HG03342 (cell line): ENCODE data around the gene ZNF275.
"Not testable (repeated sequence)": the region's sequence is repeated elsewhere in the genome, so short reads cannot be mapped to it uniquely, and the experiment has no call there.

Experiments
- ATAC-seq: cut with Tn5 transposase; IDR thresholded peaks from one replicate; pipeline ENCODE4 v1.9.1; 2021; ENCODE audit warnings: mild to moderate bottlenecking, moderate library complexity; ENCODE audit not compliant: unreplicated experiment

The ZNF275 gene, protein sequence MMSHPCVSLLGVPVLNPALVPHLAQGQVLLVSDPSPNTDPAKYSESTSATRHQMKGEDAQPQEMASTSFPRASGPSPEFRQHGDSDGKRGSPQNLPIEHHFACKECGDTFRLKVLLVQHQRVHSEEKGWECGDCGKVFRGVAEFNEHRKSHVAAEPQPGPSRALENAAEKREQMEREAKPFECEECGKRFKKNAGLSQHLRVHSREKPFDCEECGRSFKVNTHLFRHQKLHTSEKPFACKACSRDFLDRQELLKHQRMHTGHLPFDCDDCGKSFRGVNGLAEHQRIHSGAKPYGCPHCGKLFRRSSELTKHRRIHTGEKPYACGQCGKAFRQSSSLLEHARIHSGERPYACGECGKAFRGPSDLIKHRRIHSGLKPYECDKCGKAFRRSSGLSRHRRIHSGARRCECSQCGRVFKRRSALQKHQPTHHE

DNA sequence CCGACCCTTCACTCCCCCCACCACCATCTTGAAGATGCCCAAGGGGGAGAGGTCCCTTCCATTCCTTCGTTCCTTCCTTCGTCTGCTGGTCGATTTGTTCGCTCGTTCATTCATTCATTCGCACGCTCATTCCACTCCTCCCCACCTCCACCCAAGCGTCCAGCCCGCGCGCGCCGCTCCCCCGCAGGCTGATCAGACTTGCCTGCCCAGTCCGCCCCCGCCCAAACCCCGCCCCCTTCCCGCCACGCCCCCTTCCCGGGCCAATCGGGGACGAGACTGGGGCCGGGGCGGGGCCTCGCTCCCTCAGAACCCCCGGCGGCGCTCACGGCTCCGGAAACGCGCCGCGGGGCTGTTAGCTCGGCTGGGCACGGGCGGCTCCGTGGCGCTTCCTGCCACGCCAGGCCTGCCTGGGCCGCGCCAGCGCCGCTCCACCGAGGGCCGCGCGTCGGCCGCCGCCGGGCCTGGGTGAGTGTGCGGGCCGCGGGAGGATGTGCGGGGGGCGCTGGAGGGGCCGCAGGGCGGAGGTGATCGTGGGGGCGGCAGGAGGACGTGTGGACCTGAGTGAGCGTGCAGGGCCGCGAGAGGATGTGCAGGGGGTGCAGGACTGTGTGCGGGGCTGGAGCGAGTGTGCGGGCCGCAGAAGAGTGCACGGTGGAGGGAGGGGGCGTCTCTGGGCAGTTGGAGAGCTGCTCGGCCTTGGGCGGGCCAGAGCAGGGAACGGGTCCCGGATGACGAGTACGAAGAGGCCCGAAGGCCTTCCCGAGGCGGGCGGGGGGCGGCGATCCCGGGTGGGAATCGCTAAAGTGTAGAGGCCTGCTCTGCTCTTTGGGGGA lies at the start of gene ZNF275:
TSS of gene ZNF275 (plus strand) at position 333 of the 833 bp plus-strand sequence. CDS start 2,527 bp downstream, outside the sequence.
- peak; percentile 78 for ATAC-seq

DNA sequence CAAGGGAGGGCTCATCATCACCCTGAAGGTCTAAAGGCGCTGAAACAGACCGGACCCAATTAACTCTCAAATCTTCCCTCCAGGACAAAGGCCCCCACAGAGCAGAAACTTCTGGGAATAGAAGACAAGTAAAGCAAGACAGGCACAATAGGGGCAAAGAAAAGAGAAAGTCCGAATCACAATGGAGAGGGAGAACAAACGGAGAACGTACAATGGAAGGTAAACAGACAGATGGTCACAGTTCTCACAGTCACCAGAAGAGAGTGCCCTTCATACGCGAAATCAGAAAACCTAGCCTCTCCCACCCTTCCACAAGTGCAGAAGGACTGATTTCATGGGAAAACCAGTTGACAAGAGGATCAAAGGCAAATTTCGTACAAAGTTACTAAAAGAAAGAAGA lies 48.3 kb upstream of the ZNF275 start:
- not testable (repeated sequence) for ATAC-seq

DNA sequence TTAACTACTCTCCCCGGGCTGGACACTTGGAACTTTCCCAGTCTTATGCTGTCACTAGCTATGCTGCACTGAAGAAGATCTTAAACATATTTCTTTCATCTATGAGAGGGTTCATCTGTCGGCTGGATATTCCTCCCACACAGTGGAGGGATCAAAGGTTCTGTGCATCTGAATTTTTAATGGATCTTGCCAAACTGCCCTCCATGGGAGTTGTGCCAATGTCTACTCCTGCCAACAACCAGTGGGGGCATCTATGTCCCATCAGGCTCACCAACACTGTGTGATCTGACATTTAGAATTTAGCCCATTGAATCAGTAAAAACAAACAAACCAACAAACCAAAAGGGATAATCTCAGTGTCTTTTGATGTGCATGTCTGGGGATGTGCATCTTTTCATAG lies 45.1 kb upstream of the ZNF275 start:
- not testable (repeated sequence) for ATAC-seq

DNA sequence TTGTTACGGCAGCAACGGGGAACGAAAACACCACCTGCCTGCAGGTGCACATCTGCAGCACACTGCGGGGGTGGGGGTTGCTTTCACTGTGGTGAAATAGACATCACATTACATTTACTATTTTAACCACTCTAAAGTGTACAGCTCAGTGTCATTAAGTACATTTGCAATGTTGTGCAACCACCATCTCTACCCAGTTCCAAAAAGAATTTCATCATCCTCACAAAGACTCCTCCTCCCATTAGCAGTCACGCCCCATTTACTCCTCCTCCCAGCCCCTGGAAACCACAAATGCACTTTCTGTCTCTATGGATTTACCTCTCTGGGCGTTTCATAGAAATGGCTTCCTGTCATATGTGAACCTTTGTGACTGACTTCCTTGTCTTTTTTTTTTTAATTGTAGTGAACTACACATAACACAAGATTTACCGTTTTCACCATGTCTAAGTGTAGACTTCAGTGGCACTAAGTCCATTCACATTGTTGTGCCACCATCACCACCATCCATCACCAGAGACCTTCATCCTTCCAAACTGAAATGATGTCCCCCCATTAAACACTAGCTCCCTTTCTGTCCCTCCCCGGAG lies 40.4 kb upstream of the ZNF275 start:
- ATAC-seq = peak; percentile 44

DNA sequence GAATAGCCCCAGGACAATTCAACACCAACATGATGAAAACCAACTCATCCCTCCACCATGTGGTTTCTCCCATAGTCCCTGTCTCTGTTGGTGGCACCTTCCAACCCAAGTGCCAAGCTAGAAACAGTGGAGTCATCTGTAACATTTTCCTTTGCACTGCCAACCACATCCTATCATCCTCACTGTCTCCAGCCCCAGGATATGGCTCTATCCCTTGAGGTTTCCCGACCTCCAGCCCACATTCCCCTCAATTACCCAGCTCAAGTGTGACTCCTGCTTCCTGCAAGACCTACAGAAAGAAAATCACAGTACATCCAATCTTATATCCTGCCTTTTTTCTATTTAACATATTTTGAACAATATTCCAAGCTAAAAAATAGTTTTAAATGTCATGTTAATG lies 36.6 kb upstream of the ZNF275 start:
- ATAC-seq = no peak

DNA sequence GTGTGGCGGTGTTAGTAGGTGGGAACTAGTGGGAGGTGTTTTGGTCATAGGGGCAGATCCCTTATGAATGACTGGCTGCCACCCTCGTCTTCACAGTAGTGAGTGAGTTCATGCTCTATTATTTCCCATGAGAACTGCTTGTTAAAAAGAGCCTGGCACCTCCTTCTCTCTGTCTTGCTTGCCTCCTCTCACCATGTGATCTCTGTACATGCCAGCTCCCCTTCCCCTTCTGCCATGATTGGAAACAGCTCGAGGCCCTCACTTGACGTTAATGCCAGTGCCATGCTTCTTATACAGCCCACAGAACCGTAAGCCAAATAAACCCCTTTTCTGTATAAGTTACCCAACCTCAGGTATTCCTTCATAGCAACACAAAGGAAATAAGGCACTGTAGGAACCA lies 34.1 kb upstream of the ZNF275 start:
- ATAC-seq = no peak

DNA sequence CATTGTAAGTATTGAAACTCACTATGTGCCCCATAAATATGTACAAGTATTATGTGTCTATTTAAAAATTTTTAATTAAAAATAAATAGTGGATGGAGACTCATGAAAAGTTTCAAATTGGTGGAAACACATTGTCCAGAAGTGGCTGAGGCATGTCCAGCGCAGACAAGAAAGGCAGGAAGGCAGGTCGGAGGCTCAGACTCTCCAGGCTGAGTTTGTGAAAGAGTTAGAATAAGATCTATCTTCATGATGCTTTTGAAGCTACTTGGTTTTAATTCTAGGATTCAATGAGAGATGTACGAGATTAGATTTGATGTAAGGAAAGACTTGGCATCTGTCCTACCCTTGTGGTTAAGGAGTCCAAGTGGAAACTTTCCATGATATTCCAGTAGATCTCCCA lies 32.2 kb upstream of the ZNF275 start:
- no peak for ATAC-seq

DNA sequence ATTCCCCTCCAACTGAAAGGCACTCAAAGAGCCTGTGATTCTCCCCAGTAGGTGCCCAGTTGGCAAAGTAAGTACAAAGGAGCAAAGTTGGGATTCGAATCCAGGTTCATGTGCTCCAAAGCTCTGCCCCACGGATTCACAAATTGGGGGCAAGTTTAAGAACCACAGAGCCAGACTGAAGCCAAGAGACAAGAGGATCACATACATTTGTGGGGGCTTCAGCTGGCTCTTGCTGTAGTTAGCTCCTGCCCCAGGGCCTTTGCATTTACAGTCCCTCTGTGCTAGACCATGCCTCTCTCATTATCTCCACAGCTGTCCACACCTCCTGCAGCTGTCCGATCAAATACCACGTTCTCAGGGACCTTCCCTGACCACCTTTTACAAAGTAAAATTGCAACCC lies 31.2 kb upstream of the ZNF275 start:
- no peak for ATAC-seq

DNA sequence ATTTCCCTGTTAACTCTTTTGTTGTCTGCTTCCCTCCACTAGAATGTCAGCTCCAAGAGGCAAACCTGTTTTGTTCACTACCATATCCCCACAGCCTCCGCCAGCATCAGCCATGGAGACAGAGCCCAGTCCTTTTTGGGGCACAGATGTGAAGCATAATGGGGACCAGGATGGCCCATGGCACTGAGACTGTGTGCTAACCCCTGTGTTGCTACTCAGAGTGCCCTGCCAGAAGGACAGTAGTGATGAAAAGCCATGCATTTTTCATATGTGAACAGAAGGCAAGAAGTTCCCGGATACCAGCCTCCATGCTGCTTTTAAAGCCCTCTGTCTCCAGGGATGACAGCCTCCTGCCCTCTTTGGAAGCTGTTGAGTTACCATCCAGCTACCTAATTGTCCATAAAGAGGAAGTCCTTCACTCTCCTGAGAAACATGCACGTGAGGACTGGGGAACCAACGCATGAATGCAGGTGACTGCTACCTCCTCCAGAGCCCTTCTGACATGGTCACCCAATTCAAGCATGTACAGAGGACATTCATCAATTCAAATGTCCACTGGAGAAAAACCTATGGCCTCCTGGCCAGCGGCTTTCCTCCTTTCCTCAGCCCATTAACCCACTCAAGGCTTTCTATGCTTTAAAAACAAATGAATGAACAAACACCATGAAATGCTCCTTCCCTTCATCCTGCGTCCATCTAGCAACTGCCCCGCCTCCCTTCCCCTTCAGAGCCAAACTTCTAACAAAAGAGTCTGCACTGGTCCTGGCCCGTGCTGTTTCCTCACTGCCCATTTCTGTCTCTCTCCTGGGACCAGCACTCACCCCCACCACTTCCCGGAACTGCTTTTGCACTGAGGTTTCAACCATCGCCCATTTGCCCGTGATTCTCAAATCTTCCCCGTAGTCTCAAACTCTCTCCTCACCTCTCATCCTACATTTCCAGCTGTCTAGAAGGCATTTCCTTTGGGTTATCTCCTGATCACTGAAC lies 30.4 kb upstream of the ZNF275 start:
- no peak for ATAC-seq

DNA sequence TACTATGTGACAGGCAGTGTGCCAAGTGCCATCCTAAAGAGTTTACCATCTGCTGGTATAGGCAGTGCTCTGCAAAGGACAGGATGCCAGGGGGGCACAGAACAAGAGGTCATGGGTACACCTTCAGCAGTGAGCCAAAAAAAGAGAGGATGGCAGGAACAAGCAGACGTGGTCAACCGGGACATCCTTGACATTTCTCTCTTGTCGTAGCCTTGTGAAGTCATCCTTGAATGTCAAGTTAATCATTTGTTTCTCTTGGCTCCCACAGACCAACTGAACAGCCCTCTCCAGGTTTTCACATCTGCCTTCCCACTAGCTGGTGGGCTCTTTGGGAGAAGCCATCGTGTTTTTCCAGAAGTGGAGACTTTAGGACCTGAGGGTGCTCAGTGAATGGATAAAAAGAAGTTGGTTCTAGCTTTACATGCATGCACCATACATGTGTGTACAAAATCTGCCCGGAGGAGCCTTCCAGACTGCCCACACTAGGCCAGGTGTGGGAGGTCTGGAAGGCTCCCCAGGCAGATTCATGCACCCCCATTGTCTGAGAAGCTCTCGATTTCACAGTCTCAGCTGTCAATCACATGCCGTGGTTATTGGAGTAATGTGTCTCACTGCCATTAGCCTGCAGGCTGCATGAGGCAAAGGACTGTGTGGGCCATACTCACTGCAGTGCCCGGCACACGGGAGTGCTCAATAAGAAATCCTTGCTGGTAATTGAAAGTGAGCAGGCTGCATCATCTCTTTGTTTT lies 28.8 kb upstream of the ZNF275 start:
- ATAC-seq = peak; percentile 46

DNA sequence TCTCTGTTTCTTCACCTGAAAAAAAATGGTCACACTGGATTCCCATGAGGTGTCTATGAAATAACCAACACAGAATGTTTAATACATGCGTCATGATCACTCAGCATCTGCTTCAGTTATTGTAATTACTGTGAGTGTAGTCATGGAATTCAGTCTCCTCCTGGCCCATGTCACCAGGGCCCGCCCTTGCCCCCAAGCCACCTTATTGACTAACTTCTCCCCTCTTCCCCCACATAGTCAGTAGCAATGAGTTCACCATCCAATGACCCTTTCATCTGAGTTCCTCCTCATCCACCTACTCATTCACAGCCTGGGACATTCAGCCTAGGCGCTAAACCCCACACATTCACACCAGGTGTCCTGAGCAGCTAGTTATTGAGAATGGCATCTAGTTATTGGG lies 28.0 kb upstream of the ZNF275 start:
- ATAC-seq = no peak

DNA sequence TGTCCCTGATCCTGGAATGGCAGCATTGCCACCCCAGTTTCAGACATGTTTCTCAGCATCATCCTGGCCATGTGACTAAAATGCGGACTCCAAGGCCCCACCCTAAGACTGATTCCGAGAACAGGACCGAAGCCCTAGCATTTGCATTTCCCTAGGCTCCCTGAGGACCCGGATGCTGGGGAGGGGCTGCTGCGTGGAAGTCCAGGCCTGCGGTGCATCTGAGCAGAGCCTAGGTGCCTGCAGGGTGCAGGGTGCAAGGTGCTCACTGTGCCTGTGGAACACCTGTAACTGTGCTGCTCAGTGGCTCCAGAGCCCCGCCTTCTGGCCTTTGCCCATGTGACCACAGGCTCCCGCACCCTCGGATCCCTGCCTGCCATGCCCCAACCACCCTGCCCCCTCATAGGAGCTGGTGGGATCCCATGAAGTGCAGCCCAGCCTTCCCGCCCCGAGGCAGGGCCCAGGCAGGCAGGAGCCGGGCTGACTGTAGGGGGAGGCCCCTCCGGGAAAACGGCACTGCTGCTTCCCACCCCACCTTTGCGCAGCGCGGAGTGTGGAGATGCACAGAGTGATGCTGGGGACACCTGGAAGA lies 27.3 kb upstream of the ZNF275 start:
- ATAC-seq = no peak

DNA sequence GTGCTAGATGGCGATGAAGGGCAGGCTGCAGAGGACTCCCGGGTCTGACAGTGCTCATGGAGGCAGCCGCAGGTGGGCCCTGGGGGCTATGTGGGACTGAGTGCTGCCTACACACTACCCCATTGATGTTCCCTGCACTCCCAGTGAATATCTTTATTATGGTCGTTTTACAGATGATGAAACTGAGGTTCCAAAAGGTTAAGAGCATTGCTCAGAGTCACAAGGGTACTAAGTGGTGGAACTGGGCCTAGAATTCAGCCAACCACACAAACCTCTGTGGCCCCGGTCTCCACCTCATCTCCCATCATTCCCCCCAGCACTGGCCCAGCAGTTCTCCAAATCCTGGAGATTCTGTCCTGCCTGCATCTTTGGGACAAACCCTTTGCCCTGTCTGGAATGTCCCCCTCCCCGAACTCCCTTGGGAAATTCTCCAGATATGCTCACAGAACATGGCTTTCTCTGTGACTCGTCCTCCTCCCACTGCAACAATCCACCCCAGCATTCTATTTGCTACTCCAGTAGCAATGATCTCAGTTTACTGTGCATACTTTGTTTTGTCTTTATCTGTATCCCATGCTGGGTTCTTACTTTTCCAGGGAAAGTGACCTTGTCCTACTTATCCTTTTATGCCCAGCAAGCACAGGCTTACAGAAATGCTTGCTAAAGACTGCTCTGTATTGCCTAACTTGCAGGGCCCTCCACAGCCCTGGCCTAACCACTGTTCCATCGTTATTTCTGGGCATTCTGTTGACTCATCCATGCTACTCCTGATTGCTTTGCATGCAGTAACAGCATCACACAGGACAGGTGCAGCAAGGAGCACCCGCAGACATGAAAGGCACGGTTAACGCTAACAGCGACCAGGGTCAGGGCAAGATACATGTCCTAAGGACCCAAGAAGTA lies 26.4 kb upstream of the ZNF275 start:
- ATAC-seq = no peak

DNA sequence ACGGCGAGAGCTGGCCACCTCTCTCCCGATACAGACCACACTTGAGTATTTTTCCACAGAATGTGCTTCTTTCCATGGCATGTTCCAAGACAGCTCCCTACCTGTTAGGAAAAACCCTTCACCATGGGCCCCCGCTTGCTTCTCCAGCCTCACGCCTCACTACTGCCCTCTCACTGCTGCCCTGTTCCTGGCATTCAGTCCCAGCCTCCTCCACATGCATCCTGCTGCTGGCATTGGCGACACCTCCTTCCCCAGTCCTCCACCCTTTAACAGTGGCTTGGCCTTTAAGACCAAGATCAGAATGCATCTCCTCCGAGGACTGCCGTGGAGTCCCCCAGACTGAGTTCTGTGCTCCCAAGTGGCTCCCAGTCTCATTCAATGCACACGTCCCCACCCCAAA lies 23.1 kb upstream of the ZNF275 start:
- ATAC-seq = no peak

DNA sequence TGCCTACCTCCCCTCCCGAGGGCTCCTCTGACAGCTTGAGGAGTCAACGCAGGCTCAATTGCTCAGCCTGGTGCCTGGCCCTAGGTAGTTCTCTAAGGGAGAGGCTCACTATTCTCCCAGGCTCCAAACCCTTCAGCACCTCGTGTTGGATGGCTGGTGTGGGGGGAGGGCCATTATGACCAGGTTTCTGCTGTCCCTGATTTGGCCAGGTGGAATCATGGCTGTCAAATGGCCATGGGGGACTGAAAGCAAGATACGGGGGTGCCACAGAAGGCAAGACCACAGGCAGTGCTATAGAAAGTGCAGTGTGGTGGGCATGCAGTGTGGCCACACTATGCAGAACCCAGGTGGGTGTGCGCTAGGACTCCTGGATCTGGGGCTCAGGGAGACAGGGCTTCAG lies 21.9 kb upstream of the ZNF275 start:
- ATAC-seq = no peak

DNA sequence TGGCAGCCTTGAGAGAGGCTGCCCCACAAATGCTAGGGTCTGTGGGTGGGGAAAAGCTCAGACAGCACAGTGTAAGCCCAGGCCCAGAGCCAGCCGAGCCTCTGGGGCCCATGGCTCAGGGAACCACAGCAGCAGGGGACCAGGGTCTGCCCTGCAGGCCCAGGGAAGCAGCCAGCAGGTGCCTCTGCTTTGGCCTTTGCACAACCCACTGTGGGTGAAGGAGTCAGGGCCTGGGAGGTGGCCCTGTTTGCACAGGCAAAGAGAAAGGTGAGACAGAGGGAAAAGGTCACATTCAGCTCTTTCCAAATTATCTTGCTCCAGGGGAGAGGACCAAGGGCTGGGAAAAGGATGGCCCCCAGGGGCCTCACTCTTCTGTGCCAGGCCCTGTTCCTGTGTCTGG lies 21.1 kb upstream of the ZNF275 start:
- no peak for ATAC-seq

DNA sequence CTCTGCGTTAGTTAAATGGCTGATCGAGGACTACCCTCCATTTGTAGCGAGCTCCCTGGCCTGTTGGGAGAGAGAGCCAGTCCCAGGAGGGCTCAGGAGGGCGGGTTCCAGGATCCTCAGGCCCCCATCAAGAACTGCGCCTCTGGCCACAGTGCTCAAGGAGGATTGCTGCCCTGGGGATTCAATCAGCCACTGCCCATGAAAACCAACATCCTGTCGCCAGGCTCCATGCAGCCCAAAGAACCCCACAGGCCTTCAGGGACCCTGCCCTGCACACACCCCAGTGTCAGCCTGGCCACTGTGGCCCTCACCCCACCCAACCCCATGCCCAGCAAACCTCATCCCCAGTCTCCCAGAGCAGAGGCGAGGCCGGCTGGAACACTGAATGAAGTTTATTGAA lies 16.6 kb upstream of the ZNF275 start:
- no peak for ATAC-seq

DNA sequence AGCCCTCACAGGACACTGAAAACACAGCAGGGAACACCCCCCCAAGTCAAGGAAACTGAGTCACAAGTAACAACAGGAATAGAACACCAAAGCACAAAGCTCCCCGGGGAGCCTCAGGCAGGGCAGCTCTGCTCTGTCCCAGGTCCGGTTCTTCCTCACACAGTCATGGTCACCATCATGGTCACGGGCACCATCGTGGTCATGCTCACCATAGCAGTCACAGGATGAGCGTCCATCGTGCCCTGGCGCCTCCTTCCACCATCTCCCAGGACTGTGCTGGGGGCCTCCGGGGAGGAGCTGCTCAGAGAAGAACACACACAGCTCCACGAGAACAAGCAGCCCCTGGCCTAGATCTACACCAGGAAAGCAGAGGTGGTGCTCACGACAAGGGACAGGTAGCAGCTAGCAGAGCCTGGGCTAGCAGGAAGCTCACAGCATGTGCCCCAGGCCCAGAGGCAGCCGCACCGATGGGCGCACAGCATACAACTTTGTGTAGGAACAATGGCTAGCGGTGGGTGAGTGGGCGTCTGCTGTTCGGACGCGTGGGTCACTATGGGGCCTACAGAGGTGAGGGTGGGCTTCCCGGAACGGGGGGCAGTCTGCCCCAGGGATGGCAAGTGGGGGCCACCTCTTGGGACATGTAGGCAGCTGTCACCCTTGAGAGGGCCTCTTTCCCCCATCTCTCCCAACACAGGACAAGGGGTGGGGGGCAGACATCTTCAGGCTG lies 15.8 kb upstream of the ZNF275 start:
- ATAC-seq = no peak
